Left ventricle myocardium inferior (tissue), 1 donor: ENCODE results near the gene CEP131. TPM values are rescaled to one million over a fixed set of nuclear protein-coding genes. Genes with fewer than 3 reads are reported as not detected.

Experiments
- DNase-seq: peaks from one replicate; pipeline ENCODE4 v3.0.0-alpha.2; 2020
- H3K27ac ChIP-seq: fragments of 200-600 bp; replicated peaks from 2 replicates; pipeline ENCODE4 v1.8.0; 2021
- H3K27me3 ChIP-seq: fragments of 200-600 bp; 2 replicates; pipeline ENCODE4 v1.8.0; 2021; ENCODE audit warnings: low read depth
- H3K36me3 ChIP-seq: fragments of 200-600 bp; 2 replicates; pipeline ENCODE4 v1.8.0; 2021
- H3K4me1 ChIP-seq: fragments of 200-600 bp; 2 replicates; pipeline ENCODE4 v1.8.0; 2021
- H3K4me3 ChIP-seq: fragments of 200-600 bp; 2 replicates; pipeline ENCODE4 v1.8.0; 2021; ENCODE audit warnings: mild to moderate bottlenecking, moderate library complexity
- H3K9me3 ChIP-seq: fragments of 200-600 bp; replicated peaks from 2 replicates; pipeline ENCODE4 v1.8.0; 2021
- CTCF ChIP-seq: fragments of 200-600 bp; IDR thresholded peaks from 2 replicates; pipeline ENCODE4 v1.8.0; 2021; ENCODE audit warnings: antibody characterized with exemption, mild to moderate bottlenecking, borderline replicate concordance
- intact Hi-C: fragments of 100-400 bp; cut with micrococcal nuclease; formaldehyde crosslinking; loops from one replicate; pipeline ENCODE4 v1.11.0; 2022
- total RNA-seq: library from RNA; stranded (reverse); fragmentation: NEBNext Ultra II Directional; extraction: Animal tissue kit (Norgen Biotek cat#: 25700); gene quantifications from one replicate; pipeline ENCODE4 v1.2.1, GENCODE V29; 2021
- donor health status: DM: no; HTN: yes; CAD: no; lungs with severe emphysema.

Gene CEP131
- total RNA-seq, 1 donor from 2014 or later = 7.6 TPM

DNA sequence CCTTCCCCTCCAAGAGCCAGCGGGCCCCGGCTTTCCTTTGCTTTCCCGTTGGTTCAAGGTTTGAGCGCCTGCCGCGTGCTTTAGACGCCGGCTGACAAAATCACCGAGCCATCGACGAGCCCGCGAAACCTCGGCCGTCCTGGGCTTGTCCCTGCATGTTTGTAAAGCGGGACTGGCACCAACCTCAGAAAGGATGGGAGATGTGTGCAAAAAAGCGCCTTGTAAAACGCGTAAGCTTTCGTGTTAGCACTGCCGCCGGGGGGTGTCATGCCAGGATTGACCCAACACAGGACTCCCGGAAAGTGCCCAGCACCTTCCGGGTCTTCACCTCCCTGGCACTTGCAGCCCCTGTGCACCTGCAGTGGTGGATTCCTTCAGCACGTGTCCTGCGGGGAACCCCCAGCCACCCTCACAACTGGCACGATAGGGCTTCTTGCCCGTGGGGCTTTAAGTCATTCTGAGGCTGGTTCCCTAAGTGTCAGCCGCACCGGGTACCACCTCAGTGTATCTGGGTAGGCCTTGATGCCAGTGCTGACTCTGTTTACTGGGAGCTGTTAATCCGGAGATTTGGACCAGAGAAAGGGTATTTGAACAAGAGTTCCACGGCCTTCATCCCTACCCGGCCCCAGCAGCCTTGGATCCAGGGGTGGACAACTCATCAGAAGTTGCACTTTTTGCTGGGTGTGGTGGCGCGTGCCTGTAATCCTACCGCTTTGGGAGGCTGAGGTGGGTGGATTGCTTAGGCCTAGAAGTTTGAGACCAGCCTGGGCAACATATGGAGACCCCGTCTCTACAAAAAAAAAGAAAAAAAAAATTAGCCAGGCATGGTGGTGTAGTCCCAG, 17.2 kb upstream of the CEP131 start:
- no peak for DNase-seq
- no peak for TF ChIP-seq CTCF
- H3K27me3 ChIP-seq = no peaks in the 10 kb centered on the region
- peak overlapping the region; percentile 92 for H3K27ac ChIP-seq
- peak overlapping the region; percentile 99 for H3K4me3 ChIP-seq
- H3K9me3 ChIP-seq = no peaks in the 10 kb centered on the region
- H3K4me1 ChIP-seq = peaks cover 45% of the 10 kb centered on the region
- intact Hi-C loops = no loop called here
- H3K36me3 ChIP-seq = peaks cover 11% of the 10 kb centered on the region

DNA sequence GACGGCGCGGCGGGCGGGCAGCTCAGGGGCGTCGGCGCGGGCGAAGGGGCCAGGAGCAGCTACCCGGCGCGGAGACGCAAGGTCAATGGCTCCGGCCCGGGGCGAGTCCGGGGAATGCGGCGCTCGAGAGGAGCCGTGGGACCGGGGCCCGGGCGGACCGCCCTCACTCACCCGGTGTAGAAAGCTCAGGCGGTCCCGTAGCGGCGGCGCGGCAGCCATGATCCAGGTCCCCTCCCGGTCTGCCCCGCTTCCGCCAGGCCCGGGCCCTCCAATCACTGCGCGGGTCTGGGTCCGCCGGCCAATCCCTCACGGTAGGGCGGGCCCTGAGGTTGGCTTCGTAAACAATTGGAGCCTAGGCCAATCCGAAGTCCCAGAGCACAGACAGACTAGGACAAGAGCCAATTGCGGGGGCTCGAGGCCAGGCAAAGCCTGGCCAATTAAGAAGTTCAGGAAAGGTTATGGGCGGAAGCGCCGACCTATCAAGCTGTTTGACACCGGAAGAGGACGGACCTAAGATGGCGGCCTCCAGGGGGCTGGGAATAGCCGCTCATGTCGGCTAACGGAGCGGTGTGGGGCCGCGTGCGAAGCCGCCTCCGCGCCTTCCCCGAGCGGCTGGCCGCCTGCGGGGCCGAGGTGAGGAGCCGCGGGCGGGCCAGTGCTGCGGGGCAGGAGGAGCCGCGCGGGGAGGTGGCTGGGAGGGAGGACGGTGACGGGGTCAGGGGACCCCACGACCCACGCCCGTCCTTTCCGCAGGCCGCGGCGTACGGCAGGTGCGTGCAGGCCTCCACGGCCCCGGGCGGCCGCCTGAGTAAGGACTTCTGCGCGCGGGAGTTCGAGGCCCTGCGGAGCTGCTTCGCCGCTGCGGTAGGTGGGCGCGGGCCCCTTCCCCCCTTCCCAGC, 16.3 kb upstream of the CEP131 start, which contains the start of the genes NDUFAF8 and TEPSIN:
NDUFAF8 (plus strand) TSS at position 504 of the 899 bp plus-strand sequence; CDS start at position 550, 46 bp downstream.
TEPSIN (minus strand) TSS at position 241 of the 899 bp plus-strand sequence; CDS start at position 219, 22 bp downstream.
- TF ChIP-seq CTCF = peak; percentile 11
- no peaks in the 10 kb centered on the region for H3K9me3 ChIP-seq
- H3K4me3 ChIP-seq = peak within 1 kb of the TSS; percentile 99
- peaks cover 11% of the 10 kb centered on the region for H3K36me3 ChIP-seq
- no peaks in the 10 kb centered on the region for H3K27me3 ChIP-seq
- intact Hi-C loops = no loop called here
- H3K27ac ChIP-seq = peak within 1 kb of the TSS; percentile 92
- H3K4me1 ChIP-seq = peaks cover 45% of the 10 kb centered on the region
- DNase-seq = peak; percentile 97

DNA sequence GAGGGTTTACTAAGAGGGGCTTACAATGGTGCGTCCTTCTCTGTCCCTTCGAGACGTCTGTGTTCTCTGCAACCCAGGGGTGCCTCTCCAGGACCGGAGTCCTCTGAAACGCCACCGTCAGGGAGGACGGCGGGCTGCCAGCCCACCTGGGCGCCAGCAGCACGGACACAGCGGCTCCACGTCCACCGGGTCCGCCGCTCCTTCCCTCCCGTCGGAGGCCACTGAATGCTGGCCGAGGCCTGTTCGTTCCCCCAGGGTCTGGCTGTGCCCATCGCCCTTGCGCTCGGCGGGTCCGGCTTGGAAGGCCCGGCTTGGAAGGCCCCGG, 15.7 kb upstream of the CEP131 start:
- Histone ChIP-seq H3K4me3 (peak overlapping the region; percentile 99), H3K36me3 (peaks cover 15% of the 10 kb centered on the region), H3K4me1 (peaks cover 45% of the 10 kb centered on the region), H3K27me3 (no peaks in the 10 kb centered on the region), H3K9me3 (no peaks in the 10 kb centered on the region), H3K27ac (peak overlapping the region; percentile 92)
- TF ChIP-seq CTCF = no peak
- intact Hi-C loops = no loop called here
- no peak for DNase-seq

DNA sequence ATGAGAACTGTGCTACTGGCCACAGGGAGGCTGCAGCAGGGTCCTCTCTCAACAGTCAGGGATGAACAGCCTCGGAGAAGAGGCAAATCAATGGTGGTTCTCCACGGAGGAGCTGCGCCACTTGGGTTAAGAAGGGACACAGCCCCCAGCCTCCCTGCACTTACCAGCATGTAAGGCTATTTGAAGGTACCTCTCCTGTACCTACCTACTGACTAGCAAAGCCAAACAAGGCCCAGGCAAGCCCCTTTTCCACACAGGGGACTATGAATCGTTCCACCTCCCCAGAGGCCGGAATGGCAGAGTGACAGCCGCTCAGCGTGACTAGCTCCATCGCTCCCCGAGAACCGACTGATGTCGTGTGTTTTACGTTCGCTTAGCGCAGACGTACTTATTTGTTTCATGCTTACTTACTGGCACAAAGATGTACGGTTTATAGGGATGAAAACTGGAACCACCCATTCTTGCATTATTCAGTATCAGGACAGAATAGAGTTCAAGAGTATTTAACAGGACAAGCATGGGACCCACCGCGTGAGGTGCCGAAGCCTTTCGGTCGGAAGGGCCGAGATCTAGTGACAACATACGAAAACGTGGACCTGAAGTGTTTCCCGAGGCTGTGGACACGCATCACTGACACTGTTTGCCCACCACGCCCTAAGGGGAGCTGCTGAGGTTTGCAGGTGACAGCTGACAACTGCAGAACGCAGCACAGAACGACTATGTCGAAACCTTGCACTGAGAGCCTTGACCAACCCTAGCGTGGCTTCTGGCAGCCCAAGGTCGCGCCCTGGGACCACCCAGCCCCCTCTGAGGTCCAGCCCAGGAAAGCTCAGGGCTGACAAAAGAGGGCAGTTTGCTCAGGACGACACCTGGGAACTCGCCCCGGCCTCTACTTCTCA, 15.1 kb upstream of the CEP131 start:
- Histone ChIP-seq H3K9me3 (no peaks in the 10 kb centered on the region), H3K27ac (peak overlapping the region; percentile 92), H3K4me1 (peaks cover 45% of the 10 kb centered on the region), H3K27me3 (no peaks in the 10 kb centered on the region), H3K36me3 (peaks cover 21% of the 10 kb centered on the region), H3K4me3 (peak overlapping the region; percentile 99)
- no peak for TF ChIP-seq CTCF
- intact Hi-C loops = no loop called here
- no peak for DNase-seq

DNA sequence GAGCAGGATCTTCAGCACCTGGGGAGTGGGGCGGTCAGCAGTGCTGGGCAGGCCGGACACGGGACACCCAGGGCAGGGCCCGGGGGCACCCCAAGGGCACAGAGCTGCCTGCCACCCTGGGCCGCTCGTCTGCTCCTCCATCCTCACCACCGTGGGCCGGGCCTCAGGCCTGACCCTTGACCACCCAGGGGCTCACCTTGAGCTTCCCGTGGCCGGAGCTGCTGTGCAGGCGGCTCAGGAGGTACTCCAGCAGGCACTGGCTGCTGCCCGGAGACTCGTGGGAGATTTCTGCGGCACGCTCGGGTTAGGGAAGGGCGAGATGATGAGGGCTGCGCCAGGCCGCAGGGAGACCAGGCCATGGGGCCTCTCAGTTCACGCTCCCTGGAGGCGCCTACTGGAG, 14.0 kb upstream of the CEP131 start:
- DNase-seq = no peak
- no peak for TF ChIP-seq CTCF

More for the DNA sequence above, 14.0 kb upstream of the CEP131 start:
- Histone ChIP-seq H3K27me3 (no peaks in the 10 kb centered on the region), H3K9me3 (no peaks in the 10 kb centered on the region), H3K4me3 (no peak overlapping the region), H3K27ac (no peak overlapping the region), H3K4me1 (peaks cover 45% of the 10 kb centered on the region), H3K36me3 (peaks cover 32% of the 10 kb centered on the region)
- intact Hi-C loops = no loop called here
